GM21717 (cell line): ENCODE measurements around the gene USP3.

ENCODE experiments used
- ATAC-seq: cut with Tn5 transposase; IDR thresholded peaks from one replicate; pipeline ENCODE4 v1.9.1; 2021; ENCODE audit warnings: mild to moderate bottlenecking, moderate library complexity; ENCODE audit not compliant: unreplicated experiment

The USP3 gene, protein sequence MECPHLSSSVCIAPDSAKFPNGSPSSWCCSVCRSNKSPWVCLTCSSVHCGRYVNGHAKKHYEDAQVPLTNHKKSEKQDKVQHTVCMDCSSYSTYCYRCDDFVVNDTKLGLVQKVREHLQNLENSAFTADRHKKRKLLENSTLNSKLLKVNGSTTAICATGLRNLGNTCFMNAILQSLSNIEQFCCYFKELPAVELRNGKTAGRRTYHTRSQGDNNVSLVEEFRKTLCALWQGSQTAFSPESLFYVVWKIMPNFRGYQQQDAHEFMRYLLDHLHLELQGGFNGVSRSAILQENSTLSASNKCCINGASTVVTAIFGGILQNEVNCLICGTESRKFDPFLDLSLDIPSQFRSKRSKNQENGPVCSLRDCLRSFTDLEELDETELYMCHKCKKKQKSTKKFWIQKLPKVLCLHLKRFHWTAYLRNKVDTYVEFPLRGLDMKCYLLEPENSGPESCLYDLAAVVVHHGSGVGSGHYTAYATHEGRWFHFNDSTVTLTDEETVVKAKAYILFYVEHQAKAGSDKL

DNA sequence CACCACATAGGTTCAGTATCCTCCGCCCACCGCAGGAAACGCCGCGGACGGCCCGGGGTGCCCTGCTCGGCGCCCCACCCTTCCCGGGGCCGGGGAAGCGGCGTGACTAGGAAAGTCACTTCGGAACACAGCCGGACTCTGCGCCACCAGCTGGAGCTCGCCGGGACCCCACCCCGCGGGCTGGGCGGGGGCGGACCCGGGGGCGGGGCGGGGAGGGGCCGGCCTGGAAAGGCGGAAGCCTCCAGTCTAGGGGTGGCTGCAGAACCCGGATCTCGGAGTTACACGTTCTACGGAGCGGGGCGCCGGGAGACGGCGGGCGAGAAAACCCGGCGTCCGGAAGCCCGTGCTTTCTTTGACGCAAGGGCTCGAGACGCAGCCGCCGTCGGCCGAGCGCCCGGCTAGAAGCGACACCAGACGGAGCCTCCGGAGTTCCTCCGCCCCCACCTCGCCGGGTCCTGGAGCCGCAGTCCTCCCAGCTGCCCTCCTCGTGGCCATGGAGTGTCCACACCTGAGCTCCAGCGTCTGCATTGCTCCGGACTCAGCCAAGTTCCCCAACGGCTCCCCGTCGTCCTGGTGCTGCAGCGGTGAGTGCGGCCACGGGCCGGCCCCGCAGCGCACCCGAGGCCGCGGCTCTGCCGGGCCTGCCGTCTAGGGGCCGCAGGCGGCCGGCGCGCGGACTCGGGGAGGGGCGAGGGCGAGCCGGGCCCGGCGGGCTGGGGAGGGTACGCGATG, at the start of gene USP3:
Gene USP3, plus strand, starts transcription at position 347 of the 732 bp plus-strand sequence. Its CDS starts 147 bp downstream, at position 494.
- ATAC-seq, result peak; percentile 42

DNA sequence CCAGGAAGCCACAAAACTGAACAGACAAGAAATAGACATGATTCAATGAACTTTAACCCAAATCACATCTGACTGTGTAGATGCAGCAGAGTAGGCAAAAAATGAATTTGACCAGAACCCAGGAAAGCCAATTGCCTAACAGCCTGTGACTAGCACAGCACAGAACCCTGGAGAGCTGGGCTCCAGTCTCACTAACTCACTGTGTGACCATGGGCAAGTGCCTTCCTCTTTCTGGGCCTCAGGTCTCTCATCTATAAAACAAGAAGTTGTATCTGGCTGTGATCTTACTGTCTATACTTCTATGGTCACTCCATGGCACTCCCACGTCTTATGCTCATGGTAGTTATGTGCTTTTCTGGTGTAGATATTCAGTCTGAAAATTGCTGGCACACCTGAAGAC, 48.1 kb upstream of the USP3 start:
- ATAC-seq, result no peak

- no peak for ATAC-seq
Observed at GRCh38 chr15:63457379-63457778, 47.0 kb upstream of the USP3 start.

- no peak for ATAC-seq
Observed at GRCh38 chr15:63458026-63458425, 46.4 kb upstream of the USP3 start.

GRCh38 chr15:63458794-63459395, 45.5 kb upstream of the USP3 start:
- no peak for ATAC-seq

DNA sequence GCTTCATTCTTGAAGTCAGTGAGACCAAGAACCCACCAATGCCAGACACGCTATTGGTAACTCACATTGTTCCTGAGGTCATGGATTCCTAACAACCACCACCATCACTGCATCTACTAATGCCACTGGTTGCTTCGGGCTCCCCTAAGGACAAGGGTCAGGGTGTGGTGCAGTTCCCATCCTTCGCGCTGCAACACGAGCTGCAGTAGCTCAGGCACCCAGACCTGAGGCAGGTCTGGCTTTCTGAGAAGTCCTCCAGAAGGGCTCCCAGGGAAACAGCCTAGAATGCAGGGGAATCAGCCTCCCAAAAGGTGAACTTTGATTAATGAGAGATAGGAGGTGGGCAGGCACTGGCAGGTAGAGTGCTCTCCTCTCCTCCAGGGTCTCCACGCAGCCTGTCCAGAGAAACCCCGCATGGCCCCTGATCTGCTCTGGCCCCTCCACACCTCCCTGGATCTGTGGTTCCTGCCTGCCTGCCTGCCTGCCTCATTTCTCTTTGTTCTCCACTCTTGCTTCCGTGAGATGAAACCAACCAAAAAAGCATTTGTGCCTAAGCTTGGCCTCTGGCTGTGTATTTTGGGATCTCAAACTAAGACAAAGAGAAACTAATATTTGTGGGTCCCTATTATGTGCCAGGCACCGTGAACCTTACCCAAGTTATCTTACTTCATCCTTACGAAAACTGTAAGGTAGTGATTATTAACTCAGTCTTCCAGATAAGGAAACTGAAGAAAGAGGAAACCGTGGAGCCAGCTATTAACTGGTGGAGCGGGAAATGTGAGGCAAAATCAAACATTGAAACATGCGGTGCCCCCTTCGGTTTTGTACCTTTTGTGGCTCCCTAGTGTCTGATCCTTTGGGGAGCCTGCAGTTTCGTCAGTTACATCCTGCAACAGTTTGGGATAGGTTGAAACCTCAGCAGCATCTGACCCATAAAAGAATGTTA, 43.9 kb upstream of the USP3 start:
- no peak for ATAC-seq

DNA sequence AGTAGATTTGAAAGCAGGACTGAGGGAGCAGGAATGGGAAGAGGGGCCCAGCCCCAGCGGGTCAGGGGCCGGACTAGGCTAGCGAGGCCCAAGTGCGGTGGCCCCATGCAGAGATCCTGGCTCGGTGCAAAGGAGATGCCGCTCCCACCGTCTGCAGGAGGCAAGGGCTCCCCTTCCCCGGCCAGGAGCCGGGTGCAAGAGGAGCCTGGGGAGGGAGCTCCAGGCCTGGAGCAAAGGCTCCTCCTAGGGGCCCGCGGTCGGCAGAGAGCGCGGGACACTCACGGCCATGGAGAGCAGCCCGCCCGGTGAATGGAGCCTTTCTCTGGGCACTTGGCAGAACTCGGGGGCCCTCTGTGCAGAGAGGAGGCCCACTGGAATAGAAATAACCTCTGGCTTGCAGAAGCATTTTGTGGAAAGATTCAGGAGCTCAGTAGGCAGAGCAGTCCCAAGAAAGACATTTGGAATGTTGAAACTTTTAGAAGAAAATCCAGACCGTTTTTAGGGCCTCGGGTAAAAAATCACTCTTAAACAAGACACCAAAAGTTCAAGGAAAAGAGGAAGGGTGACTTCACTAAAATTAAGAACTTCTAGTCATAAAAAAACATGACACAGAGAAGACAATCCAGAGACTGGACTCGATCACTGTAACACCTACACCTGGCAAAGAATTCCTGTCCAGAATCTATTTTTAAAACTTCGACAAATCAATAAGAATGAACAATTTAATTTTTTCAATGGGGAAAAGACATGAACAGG, 43.0 kb upstream of the USP3 start:
- ATAC-seq, result no peak

GRCh38 chr15:63462088-63462487, 42.3 kb upstream of the USP3 start:
- no peak for ATAC-seq

DNA sequence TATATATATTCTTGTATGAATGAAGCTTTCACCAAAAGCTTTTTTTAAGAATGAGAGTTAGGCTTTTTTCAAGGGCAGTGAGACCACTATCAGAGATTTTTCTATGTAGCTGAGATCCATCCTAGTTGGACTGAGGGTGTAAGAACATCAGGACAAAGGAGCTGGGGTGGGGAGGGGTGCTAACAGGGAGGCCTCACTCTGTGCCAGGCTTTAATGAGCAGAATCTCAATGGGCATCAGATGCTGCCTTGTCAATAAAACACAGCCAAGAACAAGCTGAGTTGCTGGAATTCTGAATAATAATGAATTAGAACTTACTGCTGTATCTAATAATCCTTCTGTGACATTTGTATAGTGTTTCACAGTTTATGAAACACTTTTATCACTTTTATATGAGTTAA, 41.4 kb upstream of the USP3 start:
- no peak for ATAC-seq

- no peak for ATAC-seq
Observed at GRCh38 chr15:63463793-63464192, 40.6 kb upstream of the USP3 start.

DNA sequence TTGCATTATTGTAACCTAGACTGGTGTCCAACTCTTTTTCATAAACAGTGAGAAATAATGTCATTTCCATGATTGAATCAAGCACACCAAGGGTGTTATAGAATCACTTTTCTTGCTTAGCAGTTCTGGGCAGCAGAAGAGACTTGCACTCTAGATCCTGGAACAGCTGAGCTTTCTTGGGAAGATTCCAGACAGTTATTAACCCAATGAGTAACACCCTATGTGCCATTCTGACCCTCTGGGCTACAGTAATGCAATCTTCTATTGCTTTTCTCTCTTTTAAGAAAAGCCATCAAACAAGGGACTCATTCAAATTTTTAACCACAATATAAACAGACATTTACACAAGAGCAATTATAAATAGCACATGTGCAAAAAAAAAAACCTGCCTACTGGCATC, 39.3 kb upstream of the USP3 start:
- no peak for ATAC-seq

- no peak for ATAC-seq
Observed at GRCh38 chr15:63466378-63467192, 37.8 kb upstream of the USP3 start.

DNA sequence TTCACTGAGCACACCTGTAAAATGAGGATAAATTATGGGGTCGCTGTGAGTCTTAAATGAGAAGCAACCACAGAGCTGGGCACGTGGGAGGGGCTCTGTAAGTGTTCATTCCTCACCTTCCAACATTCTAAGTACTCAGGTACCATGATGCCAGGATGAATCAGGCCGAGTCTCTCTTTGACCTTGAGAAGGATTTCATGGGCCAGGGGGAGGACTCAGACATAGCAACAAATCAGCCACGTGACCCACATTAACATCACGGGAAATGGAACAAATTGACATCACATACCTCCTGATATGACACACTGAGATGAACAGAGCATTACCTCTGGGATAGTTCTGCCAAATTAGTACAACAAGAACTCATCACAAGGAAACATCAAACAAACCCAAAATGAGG, 35.2 kb upstream of the USP3 start:
- ATAC-seq, result no peak

DNA sequence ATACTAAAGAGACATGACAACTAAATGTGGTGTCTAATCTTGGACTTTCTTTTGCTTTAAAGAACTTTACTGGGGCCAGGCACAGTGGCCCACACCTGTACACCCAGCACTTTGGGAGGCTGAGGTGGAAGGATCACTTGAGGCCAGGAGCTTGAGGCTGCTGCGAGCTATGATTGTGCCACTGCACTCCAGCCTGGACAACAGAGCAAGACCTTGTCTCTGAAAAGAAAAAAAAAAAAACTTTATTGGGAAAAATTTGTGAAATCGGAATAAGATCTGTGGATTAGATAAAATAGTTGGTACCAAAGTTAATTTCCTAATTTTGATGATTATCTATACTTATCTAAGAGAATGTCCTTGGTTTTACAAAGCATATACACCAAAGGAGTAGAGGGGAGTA, 34.4 kb upstream of the USP3 start:
- no peak for ATAC-seq

- no peak for ATAC-seq
Observed at GRCh38 chr15:63473007-63473748, 31.2 kb upstream of the USP3 start.

- ATAC-seq, result no peak
Observed at GRCh38 chr15:63473749-63473998, 30.7 kb upstream of the USP3 start.

DNA sequence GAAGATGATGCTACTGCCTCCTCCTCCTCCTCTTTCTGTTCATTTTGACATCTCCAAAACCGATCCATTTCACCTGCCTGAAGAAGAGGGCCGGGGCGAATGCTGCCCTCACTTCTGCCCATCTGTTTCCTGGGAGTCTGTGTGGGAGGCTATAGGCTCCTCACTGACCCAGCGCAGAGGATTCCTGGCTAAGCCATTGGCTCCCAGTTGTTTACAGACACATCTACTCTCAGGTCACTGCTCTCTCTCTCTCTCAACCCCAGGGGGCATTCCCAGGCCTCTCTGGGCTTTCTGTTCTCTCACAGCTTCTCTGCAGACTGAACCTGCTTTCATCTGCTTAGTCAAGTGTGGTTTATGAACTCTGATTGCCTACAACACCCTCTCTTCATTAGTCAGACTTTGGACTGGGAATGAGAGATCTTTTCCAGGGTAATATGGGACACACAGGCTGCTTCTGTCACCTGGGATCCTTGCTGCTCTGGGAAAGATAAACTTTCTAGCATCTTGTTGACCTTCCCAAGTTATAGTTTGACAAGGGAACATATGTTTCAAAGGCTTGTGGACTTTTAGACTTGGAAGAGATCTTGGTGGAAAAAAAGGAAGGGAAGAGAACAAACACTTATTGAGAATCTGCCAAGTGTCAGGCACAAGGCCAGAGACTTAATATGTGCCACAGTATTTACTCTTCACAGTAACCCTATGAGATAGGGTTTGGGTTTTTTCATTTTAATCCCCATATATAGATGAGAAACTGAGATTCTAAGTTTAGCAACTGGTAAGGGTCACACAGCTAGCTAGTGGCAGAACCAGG, 30.2 kb upstream of the USP3 start:
- peak; percentile 60 for ATAC-seq

DNA sequence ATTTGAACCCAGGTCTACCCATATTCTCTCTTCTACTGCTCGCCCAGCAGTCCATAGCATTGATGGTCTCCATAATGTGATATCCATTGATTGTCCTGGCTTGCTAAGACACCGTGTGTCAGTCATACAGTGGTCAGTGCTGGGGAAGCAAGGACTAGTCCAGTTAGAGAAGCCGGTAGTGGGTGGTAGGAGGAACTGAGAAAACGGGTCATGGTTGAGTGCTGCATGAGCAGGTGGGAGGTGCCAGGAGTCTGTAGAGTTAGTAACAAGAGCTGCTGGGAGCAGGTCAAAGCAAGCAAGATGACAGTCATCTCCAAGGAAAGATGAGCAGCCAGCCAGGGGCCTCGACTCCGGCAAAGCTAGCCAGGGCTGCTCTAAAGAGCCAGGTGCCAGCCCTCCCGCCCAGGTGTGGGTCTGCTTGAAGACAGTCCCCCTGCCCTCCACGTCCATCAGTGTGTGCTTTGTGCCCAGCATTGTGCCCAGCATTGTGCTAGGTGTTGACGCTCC, 29.5 kb upstream of the USP3 start:
- ATAC-seq, result peak; percentile 55
